VCaP (cell line): Measurements from ENCODE around the gene EVA1B.

ENCODE experiments used
- H3K27ac ChIP-seq: fragments of 450-650 bp; 2 replicates; pipeline ENCODE4 v1.5.1; 2017
- TF ChIP-seq, protein P1 (sequence below): fragments of 450-650 bp; conservative IDR thresholded peaks from 2 replicates; pipeline ENCODE4 v1.5.1; 2017; ENCODE audit warnings: mild to moderate bottlenecking, moderate library complexity

EVA1B gene

DNA sequence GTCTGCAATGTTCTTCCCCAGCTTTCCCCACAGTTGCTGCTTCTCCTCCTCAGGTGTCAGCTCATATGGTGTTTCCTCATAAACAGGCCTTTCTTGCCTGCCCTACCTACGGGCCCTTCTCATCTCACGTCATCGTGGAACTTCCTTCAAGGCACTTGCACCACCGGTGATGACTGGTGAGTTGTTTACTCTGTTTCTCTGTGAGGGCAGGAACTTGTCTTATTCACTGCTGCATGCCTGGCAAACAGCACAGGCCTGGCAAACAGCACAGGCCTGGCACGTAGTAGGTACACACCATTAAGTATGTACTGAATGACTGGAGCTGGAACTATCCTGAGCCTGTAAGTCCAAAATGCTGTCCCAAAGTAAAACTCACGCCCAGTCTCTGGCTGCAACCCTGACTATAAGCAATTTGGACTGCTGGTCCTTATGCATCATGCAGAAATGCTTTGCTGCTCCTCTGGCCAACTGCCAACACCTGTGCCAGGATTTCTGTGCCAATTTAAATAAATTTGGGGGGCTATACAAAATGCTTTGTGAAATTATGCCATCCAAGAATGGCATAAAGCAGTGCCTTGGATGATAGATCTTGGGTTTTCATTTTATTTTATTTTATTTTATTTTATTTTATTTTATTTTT is 36.6 kb upstream of the EVA1B start:
- TF ChIP-seq, protein P1, sequence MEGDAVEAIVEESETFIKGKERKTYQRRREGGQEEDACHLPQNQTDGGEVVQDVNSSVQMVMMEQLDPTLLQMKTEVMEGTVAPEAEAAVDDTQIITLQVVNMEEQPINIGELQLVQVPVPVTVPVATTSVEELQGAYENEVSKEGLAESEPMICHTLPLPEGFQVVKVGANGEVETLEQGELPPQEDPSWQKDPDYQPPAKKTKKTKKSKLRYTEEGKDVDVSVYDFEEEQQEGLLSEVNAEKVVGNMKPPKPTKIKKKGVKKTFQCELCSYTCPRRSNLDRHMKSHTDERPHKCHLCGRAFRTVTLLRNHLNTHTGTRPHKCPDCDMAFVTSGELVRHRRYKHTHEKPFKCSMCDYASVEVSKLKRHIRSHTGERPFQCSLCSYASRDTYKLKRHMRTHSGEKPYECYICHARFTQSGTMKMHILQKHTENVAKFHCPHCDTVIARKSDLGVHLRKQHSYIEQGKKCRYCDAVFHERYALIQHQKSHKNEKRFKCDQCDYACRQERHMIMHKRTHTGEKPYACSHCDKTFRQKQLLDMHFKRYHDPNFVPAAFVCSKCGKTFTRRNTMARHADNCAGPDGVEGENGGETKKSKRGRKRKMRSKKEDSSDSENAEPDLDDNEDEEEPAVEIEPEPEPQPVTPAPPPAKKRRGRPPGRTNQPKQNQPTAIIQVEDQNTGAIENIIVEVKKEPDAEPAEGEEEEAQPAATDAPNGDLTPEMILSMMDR: no peak
- peak overlapping the region; percentile 31; the same call in 1 of the 2 replicates for H3K27ac ChIP-seq

DNA sequence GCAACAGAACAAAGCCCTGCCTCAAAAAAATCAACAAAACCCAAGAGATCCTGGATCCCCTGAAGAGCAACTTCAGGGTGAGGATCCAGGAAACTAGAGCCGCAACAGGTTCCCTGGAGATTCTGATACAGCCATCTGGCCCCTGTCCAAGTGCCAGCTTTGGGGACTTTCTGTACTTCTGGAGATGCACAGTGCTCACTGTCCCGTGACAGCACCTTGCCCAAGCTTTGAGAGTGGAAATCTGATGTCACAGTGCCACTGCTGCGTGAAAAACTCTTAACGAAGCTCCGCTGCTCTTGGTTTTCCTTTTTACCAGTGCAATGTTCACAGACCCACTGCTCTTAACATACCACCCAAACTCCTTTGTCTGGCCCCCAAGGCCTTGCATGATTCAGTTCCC is 35.9 kb upstream of the EVA1B start:
- peak overlapping the region; percentile 31; the same call in 1 of the 2 replicates for H3K27ac ChIP-seq
- TF ChIP-seq, protein P1: no peak

DNA sequence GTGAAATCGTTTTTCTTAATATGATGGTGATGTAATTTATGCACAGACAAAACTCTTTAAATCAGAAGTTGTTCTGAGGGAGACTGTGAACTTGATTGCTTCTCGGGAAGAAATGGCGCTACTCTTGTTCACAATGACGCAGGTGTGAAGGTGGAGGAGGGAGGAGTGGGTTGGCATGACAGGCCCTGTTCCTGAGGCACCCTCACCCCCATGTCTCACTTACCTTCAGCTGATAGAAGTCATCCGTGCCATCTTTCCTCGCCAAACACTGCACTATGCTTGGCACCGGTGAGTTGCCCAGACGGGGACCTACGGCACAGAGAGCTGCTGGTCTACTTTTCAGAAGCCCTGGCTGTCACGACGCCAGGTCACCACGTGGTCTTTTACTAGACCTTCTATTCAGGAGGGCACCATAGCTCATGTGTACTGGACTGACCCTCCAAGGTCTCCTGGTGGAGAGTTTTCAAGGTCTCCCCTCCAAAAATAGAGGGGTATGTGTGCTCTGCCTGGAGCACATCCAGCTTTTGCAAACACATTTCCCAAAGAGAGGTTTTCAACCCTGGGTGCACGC is 35.2 kb upstream of the EVA1B start:
- no peak overlapping the region for H3K27ac ChIP-seq
- TF ChIP-seq, protein P1: no peak

DNA sequence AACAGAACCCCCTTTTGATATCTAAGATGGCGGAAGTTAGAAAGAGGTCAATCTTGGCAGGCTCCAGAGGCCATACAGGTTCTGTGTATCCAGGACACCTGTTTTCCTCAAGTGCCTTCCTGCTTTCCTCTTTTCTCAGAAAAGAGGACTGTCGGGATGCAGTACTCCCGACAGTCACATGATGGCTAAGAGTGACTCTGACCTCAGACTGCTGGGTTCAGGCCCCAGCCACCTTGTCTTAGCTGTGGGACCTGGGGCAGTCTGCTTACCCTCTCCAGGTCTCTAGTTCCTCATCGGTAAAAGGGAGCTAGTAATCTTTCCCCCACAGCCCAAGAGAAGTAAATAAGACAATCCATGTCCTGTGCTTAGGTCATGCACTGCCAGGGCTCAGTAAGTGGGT is 32.4 kb upstream of the EVA1B start:
- no peak overlapping the region for H3K27ac ChIP-seq
- TF ChIP-seq, protein P1: no peak

DNA sequence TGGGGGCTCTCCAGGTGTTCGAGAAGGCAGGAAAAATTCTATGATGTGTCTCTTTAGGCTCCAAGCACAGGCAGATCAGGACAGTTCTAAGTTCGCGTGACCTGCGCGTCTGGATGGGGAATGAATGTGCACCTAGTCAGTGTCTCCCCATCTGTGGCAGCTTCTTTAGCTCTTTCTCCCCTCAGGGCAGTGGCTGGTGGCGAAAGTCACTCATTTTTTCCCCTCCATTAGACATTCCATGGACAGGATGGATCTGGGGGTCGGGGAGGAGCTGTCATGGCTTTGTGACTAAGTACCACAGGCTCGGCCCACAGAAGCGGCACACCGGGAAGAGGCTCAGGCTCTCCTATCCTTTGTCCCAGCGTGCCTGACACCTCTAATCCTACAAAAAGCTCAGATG is 31.0 kb upstream of the EVA1B start:
- TF ChIP-seq, protein P1: no peak
- no peak overlapping the region for H3K27ac ChIP-seq

DNA sequence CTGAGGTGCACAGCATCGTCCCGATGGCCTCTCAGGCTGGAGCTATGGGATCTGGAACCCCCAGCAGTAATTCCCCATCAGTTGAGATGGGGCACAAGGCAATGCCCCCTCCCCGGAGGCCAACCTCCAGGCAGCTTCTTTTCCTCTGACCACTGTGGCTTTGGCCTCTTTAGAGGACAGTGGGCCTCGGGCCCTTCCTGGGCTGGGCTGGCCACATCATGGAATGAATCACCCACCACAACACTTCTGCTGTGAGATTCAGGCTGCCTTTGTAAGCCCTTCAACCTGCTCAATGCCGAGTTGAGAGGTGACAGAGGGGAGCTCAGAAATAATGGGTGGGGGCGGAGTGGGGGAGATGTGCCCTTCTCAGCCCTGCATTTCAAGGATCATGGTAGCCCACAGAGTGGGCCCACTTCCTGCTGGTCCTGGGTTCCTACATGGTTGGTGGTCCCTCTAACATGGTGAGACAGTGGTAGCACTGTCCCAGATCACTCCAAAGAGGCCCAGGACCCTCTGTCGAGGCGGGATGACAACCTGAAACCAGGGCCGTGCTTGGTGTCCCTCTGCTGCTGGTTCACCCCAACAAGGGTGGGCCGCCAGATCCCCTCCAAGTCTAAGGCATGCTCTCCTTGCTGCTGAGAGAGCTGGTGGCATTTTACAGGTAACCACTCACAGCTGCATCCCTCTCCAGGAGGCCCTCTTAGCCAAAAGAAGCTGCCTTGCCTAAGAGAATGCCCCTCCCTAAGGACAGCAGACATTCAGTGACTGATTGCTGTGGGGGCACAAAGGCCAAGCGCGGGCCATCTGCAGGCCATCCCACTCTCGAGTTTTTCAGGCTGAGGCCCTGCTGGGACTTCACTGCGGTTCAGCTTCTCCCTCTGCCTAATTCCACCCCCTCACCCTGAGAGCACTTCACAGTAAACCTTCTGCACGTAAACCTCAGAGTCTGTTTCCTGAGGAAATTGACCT is 29.7 kb upstream of the EVA1B start:
- H3K27ac ChIP-seq: no peak overlapping the region
- TF ChIP-seq, protein P1: no peak
